ENCODE measurements around the gene SPOCK3.

The SPOCK3 gene

DNA sequence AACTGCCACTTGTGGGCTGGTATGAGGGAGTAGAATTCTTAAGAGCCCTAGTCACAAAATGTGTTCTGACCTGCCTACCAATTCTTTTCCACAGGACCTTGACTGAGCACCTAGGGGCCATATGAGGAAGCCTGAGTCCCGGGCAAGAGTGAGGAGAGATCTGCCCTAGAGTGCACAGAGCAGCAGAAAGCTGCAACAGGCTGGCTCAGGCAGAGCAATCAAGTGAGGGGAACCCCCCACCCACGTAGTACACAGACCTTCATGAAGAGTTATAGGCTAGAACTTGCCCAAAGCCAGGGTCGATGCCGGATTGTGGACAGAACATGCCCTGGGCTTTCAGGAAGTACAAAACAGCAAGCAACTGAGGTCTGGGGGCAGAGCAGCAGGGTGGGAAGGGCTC, 117.0 kb downstream of the SPOCK3 start:
- ATAC-seq: no peak
- TF ChIP-seq ZFP3 (CRISPR knock-in tag; IDR thresholded peaks at IDR 0.05): no peak
- no peak for TF ChIP-seq POU6F1 (CRISPR knock-in tag; IDR thresholded peaks at IDR 0.05; ENCODE audit: borderline replicate concordance, low read depth)
- no peak for TF ChIP-seq RARB (CRISPR knock-in tag; IDR thresholded peaks at IDR 0.05)
- no peak for TF ChIP-seq ZC3H10 (CRISPR knock-in tag; IDR thresholded peaks at IDR 0.05)
- no peak for TF ChIP-seq ISL1 (CRISPR knock-in tag; IDR thresholded peaks at IDR 0.05)
- TF ChIP-seq, protein P1, sequence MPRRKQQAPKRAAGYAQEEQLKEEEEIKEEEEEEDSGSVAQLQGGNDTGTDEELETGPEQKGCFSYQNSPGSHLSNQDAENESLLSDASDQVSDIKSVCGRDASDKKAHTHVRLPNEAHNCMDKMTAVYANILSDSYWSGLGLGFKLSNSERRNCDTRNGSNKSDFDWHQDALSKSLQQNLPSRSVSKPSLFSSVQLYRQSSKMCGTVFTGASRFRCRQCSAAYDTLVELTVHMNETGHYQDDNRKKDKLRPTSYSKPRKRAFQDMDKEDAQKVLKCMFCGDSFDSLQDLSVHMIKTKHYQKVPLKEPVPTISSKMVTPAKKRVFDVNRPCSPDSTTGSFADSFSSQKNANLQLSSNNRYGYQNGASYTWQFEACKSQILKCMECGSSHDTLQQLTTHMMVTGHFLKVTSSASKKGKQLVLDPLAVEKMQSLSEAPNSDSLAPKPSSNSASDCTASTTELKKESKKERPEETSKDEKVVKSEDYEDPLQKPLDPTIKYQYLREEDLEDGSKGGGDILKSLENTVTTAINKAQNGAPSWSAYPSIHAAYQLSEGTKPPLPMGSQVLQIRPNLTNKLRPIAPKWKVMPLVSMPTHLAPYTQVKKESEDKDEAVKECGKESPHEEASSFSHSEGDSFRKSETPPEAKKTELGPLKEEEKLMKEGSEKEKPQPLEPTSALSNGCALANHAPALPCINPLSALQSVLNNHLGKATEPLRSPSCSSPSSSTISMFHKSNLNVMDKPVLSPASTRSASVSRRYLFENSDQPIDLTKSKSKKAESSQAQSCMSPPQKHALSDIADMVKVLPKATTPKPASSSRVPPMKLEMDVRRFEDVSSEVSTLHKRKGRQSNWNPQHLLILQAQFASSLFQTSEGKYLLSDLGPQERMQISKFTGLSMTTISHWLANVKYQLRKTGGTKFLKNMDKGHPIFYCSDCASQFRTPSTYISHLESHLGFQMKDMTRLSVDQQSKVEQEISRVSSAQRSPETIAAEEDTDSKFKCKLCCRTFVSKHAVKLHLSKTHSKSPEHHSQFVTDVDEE (CRISPR knock-in tag; IDR thresholded peaks at IDR 0.05): no peak
- no peak for TF ChIP-seq TCF4 (CRISPR knock-in tag; IDR thresholded peaks at IDR 0.05; ENCODE audit: borderline replicate concordance)
- TF ChIP-seq, protein P2, sequence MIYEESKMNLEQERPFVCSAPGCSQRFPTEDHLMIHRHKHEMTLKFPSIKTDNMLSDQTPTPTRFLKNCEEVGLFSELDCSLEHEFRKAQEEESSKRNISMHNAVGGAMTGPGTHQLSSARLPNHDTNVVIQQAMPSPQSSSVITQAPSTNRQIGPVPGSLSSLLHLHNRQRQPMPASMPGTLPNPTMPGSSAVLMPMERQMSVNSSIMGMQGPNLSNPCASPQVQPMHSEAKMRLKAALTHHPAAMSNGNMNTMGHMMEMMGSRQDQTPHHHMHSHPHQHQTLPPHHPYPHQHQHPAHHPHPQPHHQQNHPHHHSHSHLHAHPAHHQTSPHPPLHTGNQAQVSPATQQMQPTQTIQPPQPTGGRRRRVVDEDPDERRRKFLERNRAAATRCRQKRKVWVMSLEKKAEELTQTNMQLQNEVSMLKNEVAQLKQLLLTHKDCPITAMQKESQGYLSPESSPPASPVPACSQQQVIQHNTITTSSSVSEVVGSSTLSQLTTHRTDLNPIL (CRISPR knock-in tag; IDR thresholded peaks at IDR 0.05; ENCODE audit: low read depth): no peak
- no peak for TF ChIP-seq ESRRG (CRISPR knock-in tag; IDR thresholded peaks at IDR 0.05)
- no peak for TF ChIP-seq SNAI2 (CRISPR knock-in tag; IDR thresholded peaks at IDR 0.05)
- no peak for TF ChIP-seq PPARA (CRISPR knock-in tag; IDR thresholded peaks at IDR 0.05; ENCODE audit: borderline replicate concordance)
- TF ChIP-seq CSRNP3 (CRISPR knock-in tag; IDR thresholded peaks at IDR 0.05): no peak
- TF ChIP-seq ARNTL (CRISPR knock-in tag; IDR thresholded peaks at IDR 0.05; ENCODE audit: borderline replicate concordance, low read depth): no peak
- no peak for TF ChIP-seq ZNF8 (CRISPR knock-in tag; IDR thresholded peaks at IDR 0.05)
- no peak for TF ChIP-seq CSDC2 (CRISPR knock-in tag; IDR thresholded peaks at IDR 0.05)
- no peak for TF ChIP-seq ZNF70 (CRISPR knock-in tag; IDR thresholded peaks at IDR 0.05)

DNA sequence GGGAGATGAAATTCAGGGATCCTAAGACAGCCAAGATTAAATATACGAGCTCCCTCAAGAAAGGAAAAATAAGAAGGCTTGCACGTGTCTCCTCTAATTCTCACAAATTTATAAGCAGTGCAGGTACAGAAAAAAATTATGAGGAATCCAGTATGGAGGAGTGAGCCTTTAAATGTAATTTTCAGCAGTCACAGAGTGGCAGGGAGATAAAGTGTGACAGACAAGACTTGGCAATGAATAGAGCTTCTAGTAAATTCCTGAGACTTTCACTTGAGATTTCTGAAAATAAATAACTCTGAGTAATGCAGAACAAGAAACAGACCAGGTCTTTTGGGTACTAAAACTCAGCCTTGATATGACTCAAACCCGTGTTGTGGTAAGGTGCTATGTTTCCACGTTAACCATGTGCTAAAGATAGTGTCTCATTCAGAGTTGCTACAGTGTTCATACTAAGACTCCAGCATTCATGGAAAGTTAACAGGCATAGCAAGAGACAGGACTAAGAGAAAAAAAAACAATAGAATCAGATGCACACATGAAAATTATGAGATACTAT, 119.8 kb downstream of the SPOCK3 start:
- ATAC-seq: no peak
- TF ChIP-seq, protein P1 (CRISPR knock-in tag; IDR thresholded peaks at IDR 0.05): no peak
- no peak for TF ChIP-seq RARB (CRISPR knock-in tag; IDR thresholded peaks at IDR 0.05)
- TF ChIP-seq ZNF8 (CRISPR knock-in tag; IDR thresholded peaks at IDR 0.05): no peak
- no peak for TF ChIP-seq CSRNP3 (CRISPR knock-in tag; IDR thresholded peaks at IDR 0.05)
- TF ChIP-seq ZC3H10 (CRISPR knock-in tag; IDR thresholded peaks at IDR 0.05): no peak
- no peak for TF ChIP-seq CSDC2 (CRISPR knock-in tag; IDR thresholded peaks at IDR 0.05)

- no peak for ATAC-seq
- no peak for TF ChIP-seq BACH2 (CRISPR knock-in tag; IDR thresholded peaks at IDR 0.05; ENCODE audit: borderline replicate concordance)
- TF ChIP-seq POU6F1 (CRISPR knock-in tag; IDR thresholded peaks at IDR 0.05; ENCODE audit: borderline replicate concordance, low read depth): no peak
- TF ChIP-seq ARNTL (CRISPR knock-in tag; IDR thresholded peaks at IDR 0.05; ENCODE audit: borderline replicate concordance, low read depth): no peak
- TF ChIP-seq ISL1 (CRISPR knock-in tag; IDR thresholded peaks at IDR 0.05): no peak
- no peak for TF ChIP-seq SNAI2 (CRISPR knock-in tag; IDR thresholded peaks at IDR 0.05)
- TF ChIP-seq PATZ1 (CRISPR knock-in tag; IDR thresholded peaks at IDR 0.05; ENCODE audit: borderline replicate concordance): no peak
- TF ChIP-seq, protein P2 (CRISPR knock-in tag; IDR thresholded peaks at IDR 0.05; ENCODE audit: low read depth): no peak
Observed at GRCh38 chr4:167111622-167112021, 122.7 kb downstream of the SPOCK3 start.
